RWPE1 (cell line): ENCODE measurements around the gene ACTRT2.

Experiments
- CTCF ChIA-PET: fragments of 350-600 bp; sonication (Branson Sonifier 250); formaldehyde crosslinking; extraction: SDS; loops from one replicate; lab custom pipeline; 2021; lab: Yijun Ruan, JAX
- POLR2A ChIA-PET: fragments of 400-600 bp; formaldehyde crosslinking; extraction: SDS; loops from one replicate; lab custom pipeline; 2020; ENCODE audit warnings: antibody characterized with exemption; ENCODE audit not compliant: low non-redundant PET; lab: Yijun Ruan, JAX
- DNase-seq: peaks from one replicate; pipeline ENCODE4 v3.0.0; 2012; ENCODE audit warnings: low spot score
- H3K27ac ChIP-seq: fragments of 450-650 bp; 2 replicates; pipeline ENCODE4 v1.5.1; 2017
- TF ChIP-seq, protein P1 (sequence below): fragments of 450-650 bp; conservative IDR thresholded peaks from 2 replicates; pipeline ENCODE4 v1.5.1; 2017; ENCODE audit warnings: low read depth, mild to moderate bottlenecking

The ACTRT2 gene

DNA sequence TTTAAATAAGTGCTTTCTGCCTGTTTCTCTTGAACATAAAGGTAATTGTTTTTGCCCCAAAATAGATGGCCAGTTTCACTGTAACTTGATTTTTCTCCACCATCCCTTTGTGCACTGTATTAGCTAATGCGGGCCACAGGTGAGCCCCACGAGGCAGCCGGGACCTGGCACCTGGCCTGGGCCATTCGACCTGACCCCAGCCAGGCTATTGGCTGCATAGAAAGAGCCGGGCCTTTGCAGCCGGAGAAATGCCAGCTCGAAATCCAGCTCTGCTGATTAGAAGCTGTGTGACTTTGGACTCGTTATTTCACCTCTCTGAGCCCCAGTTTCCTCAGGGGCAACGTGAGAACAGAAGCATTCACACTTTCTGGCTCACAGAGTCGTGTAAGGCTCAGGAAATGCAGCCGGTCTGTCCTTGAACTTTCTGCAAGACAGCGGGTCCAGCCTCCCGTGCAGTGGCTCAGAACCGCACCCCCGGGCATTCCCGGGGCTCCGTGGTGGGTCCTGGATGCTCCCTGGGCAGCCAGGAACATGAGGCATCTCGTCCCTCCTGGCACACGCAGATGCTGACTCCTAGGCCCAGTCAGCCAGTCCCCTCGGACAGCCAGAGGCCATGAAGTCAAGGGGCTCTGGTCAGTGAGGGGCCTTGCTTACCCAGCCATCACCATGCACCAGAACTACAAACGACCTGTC, 37.4 kb upstream of the ACTRT2 start:
- no peak for DNase-seq
- TF ChIP-seq, protein P1, sequence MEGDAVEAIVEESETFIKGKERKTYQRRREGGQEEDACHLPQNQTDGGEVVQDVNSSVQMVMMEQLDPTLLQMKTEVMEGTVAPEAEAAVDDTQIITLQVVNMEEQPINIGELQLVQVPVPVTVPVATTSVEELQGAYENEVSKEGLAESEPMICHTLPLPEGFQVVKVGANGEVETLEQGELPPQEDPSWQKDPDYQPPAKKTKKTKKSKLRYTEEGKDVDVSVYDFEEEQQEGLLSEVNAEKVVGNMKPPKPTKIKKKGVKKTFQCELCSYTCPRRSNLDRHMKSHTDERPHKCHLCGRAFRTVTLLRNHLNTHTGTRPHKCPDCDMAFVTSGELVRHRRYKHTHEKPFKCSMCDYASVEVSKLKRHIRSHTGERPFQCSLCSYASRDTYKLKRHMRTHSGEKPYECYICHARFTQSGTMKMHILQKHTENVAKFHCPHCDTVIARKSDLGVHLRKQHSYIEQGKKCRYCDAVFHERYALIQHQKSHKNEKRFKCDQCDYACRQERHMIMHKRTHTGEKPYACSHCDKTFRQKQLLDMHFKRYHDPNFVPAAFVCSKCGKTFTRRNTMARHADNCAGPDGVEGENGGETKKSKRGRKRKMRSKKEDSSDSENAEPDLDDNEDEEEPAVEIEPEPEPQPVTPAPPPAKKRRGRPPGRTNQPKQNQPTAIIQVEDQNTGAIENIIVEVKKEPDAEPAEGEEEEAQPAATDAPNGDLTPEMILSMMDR = no peak
- POLR2A ChIA-PET = no interaction called here
- CTCF ChIA-PET = interaction anchor here (0.6 kb wide), 1 partner anchor 433 kb away, joined by 3 read pairs; no protein-coding TSS in a partner anchor
- no peak overlapping the region for H3K27ac ChIP-seq

DNA sequence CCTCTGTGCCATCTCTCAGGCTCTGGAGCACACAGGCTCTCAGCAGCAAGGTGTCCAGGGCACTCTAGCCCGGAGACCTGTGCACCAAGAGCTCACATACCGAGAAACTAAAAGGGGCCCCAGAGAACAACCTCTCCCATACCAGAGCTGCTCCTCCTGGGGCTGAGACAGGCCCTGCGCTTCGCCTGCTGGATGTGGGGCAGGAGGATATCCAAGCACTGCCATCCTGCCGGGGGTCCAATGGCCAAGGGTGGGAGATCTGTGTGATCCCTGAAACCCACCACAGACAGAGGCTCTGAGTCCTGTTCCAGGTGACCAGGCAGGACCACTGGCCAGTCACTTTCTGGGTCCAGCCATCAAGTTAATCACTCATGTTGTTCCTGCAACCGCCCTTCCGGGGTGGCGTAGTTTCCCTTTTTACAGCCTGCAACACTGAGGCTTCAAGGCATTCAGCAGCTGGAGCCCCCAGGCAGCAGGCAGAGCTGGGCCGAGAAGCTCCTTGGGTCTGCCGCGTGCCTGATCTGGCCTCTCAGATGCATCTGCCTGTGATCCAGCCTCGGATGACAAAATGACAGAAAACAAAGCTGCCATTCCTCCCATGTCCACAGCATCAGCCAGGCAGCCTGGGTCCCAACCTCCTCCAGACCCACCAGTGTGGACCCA, 36.7 kb upstream of the ACTRT2 start:
- POLR2A ChIA-PET = no interaction called here
- DNase-seq = no peak
- TF ChIP-seq, protein P1 = no peak
- CTCF ChIA-PET = interaction anchor here (0.6 kb wide), 1 partner anchor 432 kb away, joined by 3 read pairs; no protein-coding TSS in a partner anchor
- H3K27ac ChIP-seq = no peak overlapping the region

DNA sequence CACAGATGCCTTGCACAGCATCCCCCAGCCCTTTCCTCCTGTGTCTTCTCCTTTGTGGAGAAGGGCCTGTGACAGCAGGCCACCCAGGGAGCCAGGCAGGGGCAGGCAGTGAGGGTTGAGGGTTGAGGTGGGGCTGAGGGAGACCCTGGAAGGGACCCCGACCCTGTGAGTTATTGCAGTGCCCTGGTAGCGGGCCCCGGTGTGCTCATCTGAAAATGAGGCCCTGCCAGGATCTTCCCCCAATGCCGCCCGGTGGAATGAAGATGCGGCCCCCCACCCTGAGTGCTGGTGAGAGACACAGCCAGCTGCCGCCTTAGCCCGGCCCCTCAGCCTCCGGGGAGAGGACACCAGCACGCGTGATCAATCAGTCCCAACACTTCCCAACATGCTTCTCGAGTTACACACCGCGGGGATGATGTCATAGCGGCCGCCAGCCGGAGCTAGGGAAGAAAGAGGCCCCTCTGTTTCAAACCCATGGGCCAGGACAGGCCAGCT, 36.2 kb upstream of the ACTRT2 start:
- CTCF ChIA-PET = no interaction called here
- H3K27ac ChIP-seq = no peak overlapping the region
- DNase-seq = no peak
- TF ChIP-seq, protein P1 = no peak
- POLR2A ChIA-PET = no interaction called here

DNA sequence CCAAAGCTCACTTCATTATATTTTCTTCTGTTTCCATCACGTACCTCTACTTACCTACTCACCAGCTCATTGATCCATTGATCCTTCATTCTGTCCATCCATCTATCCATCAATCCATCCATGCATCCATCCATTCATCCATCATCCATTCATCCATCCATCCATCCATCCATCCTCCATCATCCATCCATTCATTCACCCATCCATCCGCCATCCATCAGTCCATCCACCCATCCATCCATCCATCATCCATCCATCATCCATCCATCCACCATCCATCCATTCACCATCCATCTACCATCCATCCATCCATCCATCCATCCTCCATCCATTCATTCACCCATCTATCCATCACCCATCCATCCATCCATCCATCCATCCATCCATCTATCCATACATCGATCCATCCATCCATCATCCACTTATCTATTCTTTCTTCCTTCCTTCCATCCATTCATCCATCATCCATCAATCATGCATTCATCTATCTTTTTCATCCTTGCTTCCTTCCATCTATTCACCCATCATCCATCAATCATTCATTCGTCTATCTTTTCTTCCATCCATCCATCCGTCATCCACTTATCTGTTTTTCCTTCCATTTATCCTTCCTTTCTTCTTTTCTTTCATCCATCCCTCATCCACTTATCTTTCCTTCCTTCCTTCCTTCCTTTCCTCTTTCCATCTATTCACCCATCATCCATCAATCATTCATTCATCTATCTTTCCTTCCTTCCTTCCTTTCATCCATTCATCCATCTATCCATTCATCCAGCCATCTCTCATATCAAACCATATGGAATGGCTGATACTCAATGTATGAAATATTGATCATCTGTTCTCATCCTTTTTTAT, 35.3 kb upstream of the ACTRT2 start:
- DNase-seq = no peak
- ChIA-PET CTCF (interaction anchor here (0.7 kb wide), 1 partner anchor 38 kb away, joined by 4 read pairs; no protein-coding TSS in a partner anchor), POLR2A (no interaction called here)
- H3K27ac ChIP-seq = no peak overlapping the region
- TF ChIP-seq, protein P1 = no peak

DNA sequence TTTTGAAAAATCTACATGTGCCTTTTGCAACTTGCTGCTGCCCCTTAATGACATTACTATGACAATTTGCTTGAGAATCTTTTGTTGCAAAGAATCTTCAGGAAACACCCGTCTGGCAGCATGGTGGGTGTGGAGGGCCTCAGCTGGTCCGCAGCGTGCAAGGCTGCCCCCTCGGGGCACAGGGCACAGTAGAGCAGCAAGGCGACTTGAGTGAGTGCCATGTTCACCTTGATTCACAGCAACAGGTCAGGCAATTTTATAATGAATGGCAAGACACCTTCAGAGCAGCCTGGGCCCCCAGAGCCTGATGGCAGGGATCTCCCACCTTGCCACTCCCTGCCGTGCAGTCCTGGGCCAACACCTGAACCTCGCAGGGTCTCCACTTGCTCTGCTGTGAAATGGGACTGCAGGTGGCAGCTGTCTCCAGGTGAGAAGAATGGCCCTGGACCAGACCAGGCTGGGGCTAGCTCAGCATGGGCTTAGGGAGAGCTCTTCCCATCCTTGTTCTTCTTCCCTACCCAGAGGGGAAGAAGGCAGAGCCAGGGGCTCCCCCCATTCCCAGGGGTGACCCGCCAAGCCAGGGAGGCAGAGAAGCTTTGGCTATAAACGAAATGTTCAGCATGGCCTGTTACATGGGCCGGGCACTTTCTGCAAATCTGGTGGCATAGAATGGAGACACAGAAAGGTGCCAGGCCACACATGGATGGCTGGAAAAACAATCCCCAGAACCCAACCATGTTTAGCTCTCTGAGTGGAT, 34.5 kb upstream of the ACTRT2 start:
- ChIA-PET CTCF (interaction anchor here (0.7 kb wide), 1 partner anchor 38 kb away, joined by 4 read pairs; no protein-coding TSS in a partner anchor), POLR2A (no interaction called here)
- DNase-seq = no peak
- no peak overlapping the region for H3K27ac ChIP-seq
- TF ChIP-seq, protein P1 = no peak
